Activated CD8-positive, alpha-beta T cell treated with anti-CD3 and anti-CD28 coated beads for 36 hours (primary cell): ENCODE data around the gene ANAPC15. TPM values are rescaled to one million over a fixed set of nuclear protein-coding genes. Genes with fewer than 3 reads are reported as not detected.

Experiments used
- ATAC-seq: fragments of 200-7000 bp; cut with Tn5 transposase; one replicate; pipeline ENCODE4 v1.10.0; 2021; ENCODE audit warnings: mild to moderate bottlenecking, moderate library complexity
- CTCF ChIA-PET: fragments of 350-600 bp; sonication (Branson Sonifier 250); formaldehyde crosslinking; loops from one replicate; lab custom pipeline; 2021; ENCODE audit warnings: antibody characterized with exemption; lab: Charles Lee
- POLR2A ChIA-PET: fragments of 350-600 bp; sonication (Branson Sonifier 250); formaldehyde crosslinking; loops from one replicate; lab custom pipeline; 2021; ENCODE audit warnings: antibody characterized with exemption; lab: Charles Lee
- DNase-seq: peaks from one replicate; pipeline ENCODE4 v3.0.0-alpha.2; 2020
- H3K27ac Mint-ChIP-seq: one replicate; pipeline ENCODE4 v1.8.0; 2021; ENCODE audit warnings: mild to moderate bottlenecking, mixed read lengths
- H3K27me3 Mint-ChIP-seq: one replicate; pipeline ENCODE4 v1.8.0; 2021; ENCODE audit warnings: mixed read lengths
- H3K36me3 Mint-ChIP-seq: one replicate; pipeline ENCODE4 v1.8.0; 2021; ENCODE audit warnings: low read depth, mixed read lengths
- H3K4me1 Mint-ChIP-seq: one replicate; pipeline ENCODE4 v1.8.0; 2021; ENCODE audit warnings: low read depth, mixed read lengths
- H3K4me3 Mint-ChIP-seq: one replicate; pipeline ENCODE4 v1.8.0; 2021; ENCODE audit warnings: mild to moderate bottlenecking, moderate library complexity, mixed read lengths
- H3K9me3 Mint-ChIP-seq: one replicate; pipeline ENCODE4 v1.8.0; 2021; ENCODE audit warnings: mixed read lengths
- intact Hi-C: fragments of 100-400 bp; cut with micrococcal nuclease; formaldehyde crosslinking; loops from one replicate; pipeline ENCODE4 v1.10.0; 2022
- total RNA-seq, 2 experiments: library from RNA; stranded (reverse); gene quantifications; one replicate each; pipeline ENCODE4 v1.2.3, GENCODE V29; 2021
- TF ChIP-seq, protein P1 (sequence below): fragments of 200-600 bp; IDR thresholded peaks from one replicate; pipeline ENCODE4 v1.8.0; 2022; ENCODE audit warnings: antibody characterized with exemption, mild to moderate bottlenecking

ANAPC15 gene
- total RNA-seq, 2 experiments from 2014 or later = 66.0 to 67.4 TPM

DNA sequence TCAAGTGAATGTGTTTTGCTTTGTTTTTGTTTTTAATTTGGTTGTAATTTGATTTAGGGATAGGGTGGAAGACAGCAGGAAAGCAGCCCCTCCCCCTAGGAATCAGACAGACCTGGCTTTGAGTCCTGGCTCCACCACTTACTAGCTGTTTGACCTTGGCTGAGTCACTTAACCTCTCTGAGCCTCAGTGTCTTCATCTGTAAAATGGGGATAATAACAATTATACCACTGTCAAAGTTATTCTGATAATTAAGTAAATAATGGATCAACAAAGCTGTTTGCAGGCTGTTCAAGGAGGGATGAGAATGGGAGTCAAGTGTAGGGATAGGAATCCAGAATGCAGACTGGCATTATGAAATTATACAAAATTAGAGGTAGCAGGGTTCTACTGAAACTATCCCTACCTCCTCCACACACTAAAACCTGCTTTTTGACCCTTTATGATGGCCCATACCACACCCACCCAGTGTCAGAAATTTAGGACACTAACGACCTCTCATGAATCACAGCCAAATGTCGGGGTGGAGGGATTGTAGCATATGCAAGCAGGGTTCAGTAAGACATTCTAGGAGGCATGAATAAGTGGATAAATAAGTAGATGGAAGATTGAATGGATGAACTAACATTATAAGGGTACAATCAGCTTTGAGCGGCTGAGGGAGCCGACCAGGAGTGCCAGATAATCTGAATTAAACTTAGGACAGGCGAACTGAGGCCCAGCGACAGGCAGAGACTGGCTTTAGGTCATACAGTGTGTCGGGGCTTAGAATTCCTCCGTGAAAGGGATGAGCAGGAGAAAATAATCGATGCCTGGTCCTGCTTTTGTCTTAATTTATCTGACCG is 974 bp downstream of the ANAPC15 start:
- Mint-ChIP-seq H3K27me3 (no peaks in the 10 kb centered on the region), H3K4me3 (peak overlapping the region; percentile 95), H3K27ac (peak overlapping the region; percentile 99), H3K9me3 (no peaks in the 10 kb centered on the region), H3K36me3 (peaks cover 7% of the 10 kb centered on the region), H3K4me1 (peaks cover 14% of the 10 kb centered on the region)
- ChIA-PET POLR2A (interaction anchor here (0.7 to 3.6 kb wide), 7 partner anchors 10 to 1313 kb away, joined by 3 to 25 read pairs (median 5); partner anchors contain the start of genes RNF121 and XNDC1N), CTCF (interaction anchor here (1.1 to 1.6 kb wide), 7 partner anchors 9 to 319 kb away, joined by 3 to 10 read pairs (median 4); no protein-coding TSS in a partner anchor)
- no peak for DNase-seq
- no peak for ATAC-seq
- intact Hi-C loops = loop anchor here (1.0 kb wide), 1 partner anchor 31 kb away; the partner anchor contains the start of genes LRRC51 and NUMA1
- TF ChIP-seq, protein P1, sequence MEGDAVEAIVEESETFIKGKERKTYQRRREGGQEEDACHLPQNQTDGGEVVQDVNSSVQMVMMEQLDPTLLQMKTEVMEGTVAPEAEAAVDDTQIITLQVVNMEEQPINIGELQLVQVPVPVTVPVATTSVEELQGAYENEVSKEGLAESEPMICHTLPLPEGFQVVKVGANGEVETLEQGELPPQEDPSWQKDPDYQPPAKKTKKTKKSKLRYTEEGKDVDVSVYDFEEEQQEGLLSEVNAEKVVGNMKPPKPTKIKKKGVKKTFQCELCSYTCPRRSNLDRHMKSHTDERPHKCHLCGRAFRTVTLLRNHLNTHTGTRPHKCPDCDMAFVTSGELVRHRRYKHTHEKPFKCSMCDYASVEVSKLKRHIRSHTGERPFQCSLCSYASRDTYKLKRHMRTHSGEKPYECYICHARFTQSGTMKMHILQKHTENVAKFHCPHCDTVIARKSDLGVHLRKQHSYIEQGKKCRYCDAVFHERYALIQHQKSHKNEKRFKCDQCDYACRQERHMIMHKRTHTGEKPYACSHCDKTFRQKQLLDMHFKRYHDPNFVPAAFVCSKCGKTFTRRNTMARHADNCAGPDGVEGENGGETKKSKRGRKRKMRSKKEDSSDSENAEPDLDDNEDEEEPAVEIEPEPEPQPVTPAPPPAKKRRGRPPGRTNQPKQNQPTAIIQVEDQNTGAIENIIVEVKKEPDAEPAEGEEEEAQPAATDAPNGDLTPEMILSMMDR = no peak

DNA sequence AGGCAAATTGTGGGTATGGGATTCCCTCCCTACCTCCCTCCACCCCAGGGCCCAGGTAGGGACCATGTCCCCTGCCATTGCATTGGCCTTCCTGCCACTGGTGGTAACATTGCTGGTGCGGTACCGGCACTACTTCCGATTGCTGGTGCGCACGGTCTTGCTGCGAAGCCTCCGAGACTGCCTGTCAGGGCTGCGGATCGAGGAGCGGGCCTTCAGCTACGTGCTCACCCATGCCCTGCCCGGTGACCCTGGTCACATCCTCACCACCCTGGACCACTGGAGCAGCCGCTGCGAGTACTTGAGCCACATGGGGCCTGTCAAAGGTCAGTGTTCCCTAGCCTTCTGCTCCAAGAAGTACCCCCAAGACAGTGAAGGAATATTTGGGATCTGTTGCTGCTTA is 6.6 kb downstream of the ANAPC15 start, which contains the start of gene TOMT:
Gene TOMT (plus strand): TSS at position 37 of the 400 bp plus-strand sequence. CDS start 28 bp downstream, at position 65.
- no peak for ATAC-seq
- TF ChIP-seq, protein P1 = no peak
- ChIA-PET POLR2A (interaction anchor here (0.8 to 2.0 kb wide), 5 partner anchors 12 to 177 kb away, joined by 3 to 8 read pairs (median 4); partner anchors contain the start of genes RNF121 and XNDC1N), CTCF (interaction anchor here (1.2 kb wide), 1 partner anchor 14 kb away, joined by 3 read pairs; no protein-coding TSS in a partner anchor)
- Mint-ChIP-seq H3K27ac (peak within 1 kb of the TSS; percentile 4), H3K9me3 (no peaks in the 10 kb centered on the region), H3K4me3 (no peak within 1 kb of the TSS), H3K27me3 (no peaks in the 10 kb centered on the region), H3K36me3 (peaks cover 20% of the 10 kb centered on the region), H3K4me1 (peaks cover 29% of the 10 kb centered on the region)
- no peak for DNase-seq
- intact Hi-C loops = no loop called here

DNA sequence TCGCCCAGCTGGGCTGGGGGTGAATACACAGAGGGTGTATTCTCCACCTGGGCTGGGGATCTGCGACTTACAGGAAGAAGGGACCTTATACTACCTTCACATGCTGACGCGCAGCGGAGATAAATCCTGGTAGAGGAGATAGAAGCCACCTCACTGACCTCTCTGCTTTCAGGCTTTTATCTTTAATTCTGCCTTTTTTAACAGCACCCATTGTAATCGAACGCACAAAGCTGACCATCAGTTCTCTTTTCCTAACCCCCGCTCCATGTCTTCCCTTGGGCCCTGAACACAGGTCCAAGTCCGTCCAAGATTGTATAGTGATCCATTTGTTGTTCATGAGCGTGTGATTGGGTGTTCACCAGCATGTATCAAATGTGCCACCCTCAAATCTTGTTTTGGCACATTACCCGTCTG is 8.7 kb downstream of the ANAPC15 start:
- peaks cover 12% of the 10 kb centered on the region for H3K36me3 Mint-ChIP-seq
- H3K4me3 Mint-ChIP-seq = peak overlapping the region; percentile 95
- intact Hi-C loops = no loop called here
- H3K9me3 Mint-ChIP-seq = no peaks in the 10 kb centered on the region
- H3K27ac Mint-ChIP-seq = peak overlapping the region; percentile 96
- DNase-seq = no peak
- ATAC-seq = no peak
- CTCF ChIA-PET = interaction anchor here (15.1 kb wide), 1 partner anchor 79 kb away, joined by 278 read pairs; no protein-coding TSS in a partner anchor
- H3K27me3 Mint-ChIP-seq = no peaks in the 10 kb centered on the region
- peaks cover 37% of the 10 kb centered on the region for H3K4me1 Mint-ChIP-seq
- POLR2A ChIA-PET = interaction anchor here (1.1 to 1.5 kb wide), 2 partner anchors 9 to 26 kb away, joined by 3 to 7 read pairs; partner anchors contain the start of gene ANAPC15
- TF ChIP-seq, protein P1 = peak; percentile 64

DNA sequence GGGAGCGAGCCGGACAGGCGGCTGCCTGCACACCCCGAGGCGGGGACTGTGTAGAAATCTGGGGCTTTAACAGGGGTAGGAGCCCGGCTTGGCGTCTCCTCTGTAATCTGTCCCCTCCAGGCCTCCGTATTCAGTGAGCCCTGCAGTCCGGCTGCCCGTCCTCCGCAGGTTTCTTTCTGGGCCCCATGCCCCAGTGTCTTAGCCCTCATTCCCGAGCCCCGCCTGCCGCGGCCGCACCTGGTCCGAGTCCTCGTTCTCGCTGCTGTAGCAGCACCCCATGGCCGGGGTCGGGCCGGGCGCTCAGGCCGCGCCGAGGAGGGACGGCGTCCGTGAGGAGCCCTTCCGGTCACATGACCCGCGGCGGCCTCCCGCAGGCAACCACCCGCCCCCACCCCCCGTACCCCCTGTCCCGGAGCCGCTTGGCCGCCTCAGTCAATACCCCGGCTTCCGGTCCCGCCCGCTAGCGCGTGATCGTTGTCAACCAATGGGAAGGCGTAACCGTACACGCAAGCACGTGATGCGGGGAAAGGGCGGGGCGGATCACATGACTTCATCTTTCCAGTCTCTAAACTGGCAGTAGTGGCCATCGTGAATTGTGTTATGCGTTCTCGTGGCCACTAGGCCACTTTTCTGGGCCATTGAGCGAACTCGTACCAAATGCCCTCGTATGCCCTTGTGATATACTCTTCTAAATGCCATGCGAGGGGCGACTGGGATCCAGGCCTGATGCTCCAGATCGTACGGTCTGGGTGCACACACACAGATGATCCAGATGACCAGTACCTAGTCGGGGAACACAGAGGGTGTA is 9.3 kb downstream of the ANAPC15 start, which contains the start of gene LAMTOR1:
Gene LAMTOR1 (minus strand): TSS at position 352 of the 808 bp plus-strand sequence. CDS start 73 bp downstream, at position 279.
- CTCF ChIA-PET = interaction anchor here (1.0 to 15.1 kb wide), 6 partner anchors 9 to 81 kb away, joined by 3 to 278 read pairs (median 10); partner anchors contain the start of gene ANAPC15
- TF ChIP-seq, protein P1 = no peak
- POLR2A ChIA-PET = interaction anchor here (0.9 to 2.7 kb wide), 6 partner anchors 10 to 24 kb away, joined by 3 to 7 read pairs (median 5); partner anchors contain the start of gene ANAPC15
- no peaks in the 10 kb centered on the region for H3K27me3 Mint-ChIP-seq
- H3K27ac Mint-ChIP-seq = peak within 1 kb of the TSS; percentile 96
- DNase-seq (peak; percentile 100), ATAC-seq (peak; percentile 97)
- intact Hi-C loops = no loop called here
- no peaks in the 10 kb centered on the region for H3K9me3 Mint-ChIP-seq
- peaks cover 37% of the 10 kb centered on the region for H3K4me1 Mint-ChIP-seq
- H3K4me3 Mint-ChIP-seq = peak within 1 kb of the TSS; percentile 95
- peaks cover 12% of the 10 kb centered on the region for H3K36me3 Mint-ChIP-seq
